A549 (cell line): ENCODE measurements around the gene CLHC1. TPM values are rescaled to one million over a fixed set of nuclear protein-coding genes. Genes with fewer than 3 reads are reported as not detected.
A peak's percentile ranks its signal among the peaks of the same experiment; 100 is the strongest.

Experiments used
- ATAC-seq, 2 experiments: fragments of 200-7000 bp in 1 of 2; fragments of >200 bp in 1 of 2; cut with Nextera tagmentation in 1 of 2; cut with Tn5 transposase in 1 of 2; 3 replicates each; pipeline versions ENCODE4 v1.8.0 to v1.9.1; 2018 to 2020; ENCODE audit warnings: mild to moderate bottlenecking in 1 of 2, moderate library complexity in 1 of 2
- CTCF ChIA-PET: fragments of 300-600 bp; sonication (Branson Sonifier 250); formaldehyde crosslinking; extraction: SDS; loops from one replicate; lab custom pipeline; 2021; ENCODE audit warnings: antibody characterized with exemption, inconsistent platforms; lab: Yijun Ruan, JAX
- POLR2A ChIA-PET: fragments of 350-600 bp; formaldehyde crosslinking; extraction: SDS; loops from one replicate; lab custom pipeline; 2021; ENCODE audit warnings: antibody characterized with exemption, inconsistent platforms; lab: Yijun Ruan, JAX
- DNase-seq, 2 experiments: peaks; one replicate each; pipeline versions ENCODE4 v3.0.0 to v3.0.0-alpha.2; 2011 to 2016; ENCODE audit warnings: low read depth in 1 of 2, low spot score in 1 of 2
- FAIRE-seq: peaks from 2 replicates; lab custom pipeline; 2011; peaks lifted over from hg19 to GRCh38; lab: Jason Lieb, UNC
- H3K27ac ChIP-seq, 2 experiments: fragments of >200 bp; sonication (Bioruptor Twin); formaldehyde crosslinking; 3 replicates each; pipeline ENCODE4 v1.5.1; 2016 to 2017
- H3K4me1 ChIP-seq: fragments of >200 bp; sonication (Bioruptor Twin); formaldehyde crosslinking; 3 replicates; pipeline ENCODE4 v1.6.1; 2016
- H3K4me2 ChIP-seq: fragments of >200 bp; sonication (Bioruptor Twin); formaldehyde crosslinking; 3 replicates; pipeline ENCODE4 v1.6.1; 2016
- H3K4me3 ChIP-seq: fragments of >200 bp; sonication (Bioruptor Twin); formaldehyde crosslinking; 3 replicates; pipeline ENCODE4 v1.5.1; 2016
- H3K9me3 ChIP-seq: fragments of >200 bp; sonication (Bioruptor Twin); formaldehyde crosslinking; 3 replicates; pipeline ENCODE4 v1.6.1; 2016
- ATOH8 ChIP-seq: fragments of 250-450 bp; sonication (Bioruptor Pico); IDR thresholded peaks from 2 replicates; pipeline ENCODE4 v1.5.0; 2020; ENCODE audit warnings: low read depth, mild to moderate bottlenecking, moderate library complexity
- BCL3 ChIP-seq: fragments of >200 bp; sonication (Bioruptor Twin); formaldehyde crosslinking; IDR thresholded peaks from 3 replicates; pipeline ENCODE4 v1.6.1; 2016
- BHLHE40 ChIP-seq: IDR thresholded peaks from 2 replicates; pipeline ENCODE4 v1.6.1; 2012; ENCODE audit warnings: low read depth, low read length, inconsistent platforms
- EHMT2 ChIP-seq: fragments of 200-600 bp; sonication (generic); IDR thresholded peaks from 2 replicates; pipeline ENCODE4 v1.6.1; 2016; ENCODE audit warnings: antibody characterized with exemption, low read depth, mild to moderate bottlenecking, moderate library complexity
- ELK1 ChIP-seq: fragments of 150-350 bp; IDR thresholded peaks from 2 replicates; pipeline ENCODE4 v1.6.1; 2014; ENCODE audit warnings: low read depth, mild to moderate bottlenecking, low read length
- EP300 ChIP-seq, 2 experiments: fragments of >200 bp; sonication (Bioruptor Twin); formaldehyde crosslinking; IDR thresholded peaks; 2 replicates in 1 of 2; 3 replicates in 1 of 2; pipeline ENCODE4 v1.6.1; 2016 to 2017
- ESRRA ChIP-seq: fragments of 150-350 bp; IDR thresholded peaks from 2 replicates; pipeline ENCODE4 v1.6.1; 2014; ENCODE audit warnings: mild to moderate bottlenecking, low read length, borderline replicate concordance
- GATA3 ChIP-seq: IDR thresholded peaks from 2 replicates; pipeline ENCODE4 v1.6.1; 2012; ENCODE audit warnings: borderline replicate concordance
- HEYL ChIP-seq: fragments of 250-450 bp; sonication (Bioruptor Pico); IDR thresholded peaks from 2 replicates; pipeline ENCODE4 v1.8.0; 2021; ENCODE audit warnings: mild to moderate bottlenecking, moderate library complexity
- HOXA7 ChIP-seq: fragments of 250-450 bp; sonication (Bioruptor Pico); IDR thresholded peaks from 2 replicates; pipeline ENCODE4 v1.5.0; 2020; ENCODE audit warnings: mild to moderate bottlenecking, moderate library complexity
- MAFK ChIP-seq: fragments of 450-650 bp; IDR thresholded peaks from 2 replicates; pipeline ENCODE4 v1.6.1; 2014; ENCODE audit not compliant: partially characterized antibody
- MYC ChIP-seq: IDR thresholded peaks from 2 replicates; pipeline ENCODE4 v1.6.1; 2012; ENCODE audit warnings: mild to moderate bottlenecking, inconsistent platforms, low read length, improper control_type of control experiment, borderline replicate concordance
- NPAS2 ChIP-seq: fragments of 250-450 bp; sonication (Bioruptor Pico); IDR thresholded peaks from 2 replicates; pipeline ENCODE4 v1.8.0; 2022; ENCODE audit warnings: mild to moderate bottlenecking, moderate library complexity, borderline replicate concordance
- POLR2A ChIP-seq: IDR thresholded peaks from 2 replicates; pipeline ENCODE4 v1.6.1; 2012; ENCODE audit warnings: mild to moderate bottlenecking, low read length
- POLR2AphosphoS2 ChIP-seq: conservative IDR thresholded peaks from 2 replicates; pipeline ENCODE4 v1.6.1; 2012; ENCODE audit warnings: low read length, improper control_type of control experiment, inconsistent platforms
- RARB ChIP-seq: fragments of 250-450 bp; sonication (Bioruptor Pico); IDR thresholded peaks from 2 replicates; pipeline ENCODE4 v1.8.0; 2021; ENCODE audit warnings: mild to moderate bottlenecking, moderate library complexity
- RNF2 ChIP-seq: fragments of 200-600 bp; sonication (generic); IDR thresholded peaks from 2 replicates; pipeline ENCODE4 v1.6.1; 2016; ENCODE audit warnings: low read depth, mild to moderate bottlenecking, antibody characterized with exemption, moderate library complexity, borderline replicate concordance
- TFCP2L1 ChIP-seq: fragments of 250-450 bp; sonication (Bioruptor Pico); IDR thresholded peaks from 2 replicates; pipeline ENCODE4 v1.5.0; 2021; ENCODE audit warnings: mild to moderate bottlenecking
- TP53 ChIP-seq: fragments of 250-450 bp; sonication (Bioruptor Pico); IDR thresholded peaks from 2 replicates; pipeline ENCODE4 v1.5.0; 2021; ENCODE audit warnings: mild to moderate bottlenecking, moderate library complexity
- ZFP36 ChIP-seq: fragments of 450-650 bp; IDR thresholded peaks from 2 replicates; pipeline ENCODE4 v1.6.1; 2014; ENCODE audit warnings: borderline replicate concordance; ENCODE audit not compliant: partially characterized antibody
- ZSCAN20 ChIP-seq: fragments of 250-450 bp; sonication (Bioruptor Pico); IDR thresholded peaks from 2 replicates; pipeline ENCODE4 v1.8.0; 2022; ENCODE audit warnings: mild to moderate bottlenecking, moderate library complexity
- WGBS: methylation state at CpG from one replicate; pipeline ENCODE4 v1.1.6; 2017; ENCODE audit errors: missing lambda C conversion rate; 5-methylcytosine and 5-hydroxymethylcytosine counted together
- polyA plus RNA-seq, 4 experiments: library from polyadenylated mRNA; depleted of rRNA in 3 of 4; stranded (reverse); fragments of >200 nt; fragmentation: RNase III in 1 of 4; extraction: RNeasy Plus Mini Kit Qiagen cat#74134 plus additional on column Dnase treatment in 1 of 4; gene quantifications; 2 replicates in 3 of 4; 3 replicates in 1 of 4; pipeline ENCODE4 v1.2.3, GENCODE V29; 2011 to 2017
- TF ChIP-seq, protein P1 (sequence below): IDR thresholded peaks from 2 replicates; pipeline ENCODE4 v1.6.1; 2012; ENCODE audit warnings: low read depth, borderline replicate concordance
- TF ChIP-seq, protein P2 (sequence below): fragments of >200 bp; sonication (Bioruptor Twin); formaldehyde crosslinking; IDR thresholded peaks from 3 replicates; pipeline ENCODE4 v1.5.1; 2016

Gene CLHC1
- polyA plus RNA-seq, 2 of the 4 experiments (the other 2 are of a cell fraction) = 3.2 to 8.5 TPM

GRCh38 chr2:55236992-55237543 lies 5.0 kb upstream of the CLHC1 start (continued):
- TF ChIP-seq ZSCAN20 (CRISPR knock-in tag) = no peak
- no peak for TF ChIP-seq TP53 (CRISPR knock-in tag)
- TF ChIP-seq NPAS2 (CRISPR knock-in tag) = no peak
- TF ChIP-seq POLR2A = no peak
- TF ChIP-seq GATA3 = no peak
- TF ChIP-seq ESRRA = no peak
- TF ChIP-seq POLR2AphosphoS2 = peak; percentile 80; the same call in 1 of the 2 replicates
- no peak for TF ChIP-seq MAFK
- TF ChIP-seq, protein P1, sequence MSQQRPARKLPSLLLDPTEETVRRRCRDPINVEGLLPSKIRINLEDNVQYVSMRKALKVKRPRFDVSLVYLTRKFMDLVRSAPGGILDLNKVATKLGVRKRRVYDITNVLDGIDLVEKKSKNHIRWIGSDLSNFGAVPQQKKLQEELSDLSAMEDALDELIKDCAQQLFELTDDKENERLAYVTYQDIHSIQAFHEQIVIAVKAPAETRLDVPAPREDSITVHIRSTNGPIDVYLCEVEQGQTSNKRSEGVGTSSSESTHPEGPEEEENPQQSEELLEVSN = no peak
- no peak for TF ChIP-seq RNF2
- no peak for TF ChIP-seq ZFP36
- TF ChIP-seq TFCP2L1 (CRISPR knock-in tag) = peak; percentile 44
- TF ChIP-seq EHMT2 = no peak
- no peak for TF ChIP-seq MYC
- no peak for TF ChIP-seq EP300 (IDR thresholded peaks at IDR 0.05)
- TF ChIP-seq ELK1 = no peak
- TF ChIP-seq HEYL (CRISPR knock-in tag) = no peak
- TF ChIP-seq RARB = peak; percentile 59; the same call in 1 of the 2 replicates
- TF ChIP-seq BHLHE40 = no peak
- TF ChIP-seq, all 56 proteins: peak for 5

- Histone ChIP-seq H3K4me2 (peak overlapping the region; percentile 86), H3K27ac (no peak overlapping the region), H3K9me3 (no peaks in the 10 kb centered on the region), H3K4me1 (peaks cover 25% of the 10 kb centered on the region), H3K4me3 (no peak overlapping the region)
- no peak for ATAC-seq
- ChIA-PET POLR2A (interaction anchor here (0.5 kb wide), 1 partner anchor 15 kb away, joined by 3 read pairs; no protein-coding TSS in a partner anchor), CTCF (no interaction called here)
- DNase-seq = no peak
- 77% methylated on average over 3 of the region's 3 CpGs for WGBS
- TF ChIP-seq RARB (0 out of 2 replicates have a peak, but pooled peaks have one; percentile 28), HOXA7 (CRISPR knock-in tag) (no peak), ATOH8 (CRISPR knock-in tag) (no peak), BCL3 (0 out of 3 replicates have a peak, but pooled peaks have one; percentile 13)
- TF ChIP-seq, protein P2, sequence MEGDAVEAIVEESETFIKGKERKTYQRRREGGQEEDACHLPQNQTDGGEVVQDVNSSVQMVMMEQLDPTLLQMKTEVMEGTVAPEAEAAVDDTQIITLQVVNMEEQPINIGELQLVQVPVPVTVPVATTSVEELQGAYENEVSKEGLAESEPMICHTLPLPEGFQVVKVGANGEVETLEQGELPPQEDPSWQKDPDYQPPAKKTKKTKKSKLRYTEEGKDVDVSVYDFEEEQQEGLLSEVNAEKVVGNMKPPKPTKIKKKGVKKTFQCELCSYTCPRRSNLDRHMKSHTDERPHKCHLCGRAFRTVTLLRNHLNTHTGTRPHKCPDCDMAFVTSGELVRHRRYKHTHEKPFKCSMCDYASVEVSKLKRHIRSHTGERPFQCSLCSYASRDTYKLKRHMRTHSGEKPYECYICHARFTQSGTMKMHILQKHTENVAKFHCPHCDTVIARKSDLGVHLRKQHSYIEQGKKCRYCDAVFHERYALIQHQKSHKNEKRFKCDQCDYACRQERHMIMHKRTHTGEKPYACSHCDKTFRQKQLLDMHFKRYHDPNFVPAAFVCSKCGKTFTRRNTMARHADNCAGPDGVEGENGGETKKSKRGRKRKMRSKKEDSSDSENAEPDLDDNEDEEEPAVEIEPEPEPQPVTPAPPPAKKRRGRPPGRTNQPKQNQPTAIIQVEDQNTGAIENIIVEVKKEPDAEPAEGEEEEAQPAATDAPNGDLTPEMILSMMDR = no peak
- FAIRE-seq = no peak
These were observed 3.8 kb upstream of the CLHC1 start for GRCh38 chr2:55235724-55236538.
